LNCaP clone FGC (cell line): ENCODE measurements around the gene TLE5.

Experiments used
- DNase-seq: peaks from one replicate; pipeline ENCODE4 v3.0.0-alpha.2; 2011; ENCODE audit warnings: low read depth
- H3K4me3 ChIP-seq: 2 replicates; pipeline ENCODE4 v1.5.1; 2011; ENCODE audit warnings: mild to moderate bottlenecking, low read depth, low read length, control low read depth
- TF ChIP-seq, protein P1 (sequence below): IDR thresholded peaks from 2 replicates; pipeline ENCODE4 v1.5.1; 2012; ENCODE audit warnings: mild to moderate bottlenecking; ENCODE audit not compliant: control insufficient read depth, insufficient read depth; ENCODE audit errors: extremely low read depth

TLE5 gene

GRCh38 chr19:3046698-3047495 is 15.4 kb downstream of the TLE5 start:
- no peak overlapping the region for H3K4me3 ChIP-seq
- TF ChIP-seq, protein P1, sequence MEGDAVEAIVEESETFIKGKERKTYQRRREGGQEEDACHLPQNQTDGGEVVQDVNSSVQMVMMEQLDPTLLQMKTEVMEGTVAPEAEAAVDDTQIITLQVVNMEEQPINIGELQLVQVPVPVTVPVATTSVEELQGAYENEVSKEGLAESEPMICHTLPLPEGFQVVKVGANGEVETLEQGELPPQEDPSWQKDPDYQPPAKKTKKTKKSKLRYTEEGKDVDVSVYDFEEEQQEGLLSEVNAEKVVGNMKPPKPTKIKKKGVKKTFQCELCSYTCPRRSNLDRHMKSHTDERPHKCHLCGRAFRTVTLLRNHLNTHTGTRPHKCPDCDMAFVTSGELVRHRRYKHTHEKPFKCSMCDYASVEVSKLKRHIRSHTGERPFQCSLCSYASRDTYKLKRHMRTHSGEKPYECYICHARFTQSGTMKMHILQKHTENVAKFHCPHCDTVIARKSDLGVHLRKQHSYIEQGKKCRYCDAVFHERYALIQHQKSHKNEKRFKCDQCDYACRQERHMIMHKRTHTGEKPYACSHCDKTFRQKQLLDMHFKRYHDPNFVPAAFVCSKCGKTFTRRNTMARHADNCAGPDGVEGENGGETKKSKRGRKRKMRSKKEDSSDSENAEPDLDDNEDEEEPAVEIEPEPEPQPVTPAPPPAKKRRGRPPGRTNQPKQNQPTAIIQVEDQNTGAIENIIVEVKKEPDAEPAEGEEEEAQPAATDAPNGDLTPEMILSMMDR, result no peak
- DNase-seq, result no peak

- no peak overlapping the region for H3K4me3 ChIP-seq
- DNase-seq, result no peak
- TF ChIP-seq, protein P1, result no peak
Observed at GRCh38 chr19:3045885-3046697, 16.2 kb downstream of the TLE5 start.

GRCh38 chr19:3045191-3045590 is 17.1 kb downstream of the TLE5 start:
- TF ChIP-seq, protein P1, result no peak
- no peak for DNase-seq
- no peak overlapping the region for H3K4me3 ChIP-seq

- TF ChIP-seq, protein P1, result no peak
- no peak overlapping the region for H3K4me3 ChIP-seq
- DNase-seq, result no peak
Observed at GRCh38 chr19:3042621-3043267, 19.6 kb downstream of the TLE5 start.

DNA sequence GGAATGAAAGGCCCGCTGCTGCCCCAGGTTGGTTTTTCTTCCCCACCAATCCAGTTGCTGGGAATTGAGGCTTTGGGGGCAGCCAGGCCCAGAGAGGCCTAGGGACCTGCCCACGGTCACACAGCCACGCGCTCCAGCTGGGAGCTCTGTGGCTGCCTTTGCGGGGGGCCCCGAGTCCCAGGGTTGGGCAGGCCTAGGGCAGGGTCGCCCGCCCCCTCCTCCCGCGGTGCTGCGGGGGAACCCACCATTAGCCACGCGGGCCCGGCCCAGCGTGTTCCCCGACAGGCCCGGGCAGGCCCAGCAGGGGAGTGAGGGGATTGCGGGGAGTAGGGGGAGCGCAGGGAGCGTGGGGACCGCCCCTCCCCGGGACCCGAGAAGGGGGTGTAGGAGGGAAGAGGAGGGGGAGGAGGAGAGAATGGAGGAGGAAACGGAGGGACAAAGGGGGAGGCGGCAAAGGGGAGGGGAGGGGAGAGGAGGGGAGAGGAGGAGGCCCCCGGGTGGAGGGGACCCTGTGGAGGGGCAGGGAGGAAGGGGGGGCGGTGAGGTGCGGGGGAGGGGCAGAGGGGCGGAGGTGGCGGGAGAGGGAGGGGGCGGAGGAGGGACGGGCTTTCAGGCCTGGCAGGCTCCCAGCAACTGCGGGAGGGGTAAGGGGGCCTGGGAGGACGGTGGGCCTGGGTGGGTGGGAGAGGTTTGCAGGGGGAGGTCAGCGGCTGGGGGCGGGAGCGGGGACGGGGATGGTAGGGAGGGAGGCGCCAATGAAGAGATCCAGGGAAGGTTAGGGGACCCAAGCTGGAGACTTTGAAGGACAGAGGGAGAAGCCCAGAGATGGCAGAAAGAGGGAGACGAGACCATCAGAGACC is 20.3 kb downstream of the TLE5 start:
- TF ChIP-seq, protein P1, result no peak
- no peak for DNase-seq
- no peak overlapping the region for H3K4me3 ChIP-seq

DNA sequence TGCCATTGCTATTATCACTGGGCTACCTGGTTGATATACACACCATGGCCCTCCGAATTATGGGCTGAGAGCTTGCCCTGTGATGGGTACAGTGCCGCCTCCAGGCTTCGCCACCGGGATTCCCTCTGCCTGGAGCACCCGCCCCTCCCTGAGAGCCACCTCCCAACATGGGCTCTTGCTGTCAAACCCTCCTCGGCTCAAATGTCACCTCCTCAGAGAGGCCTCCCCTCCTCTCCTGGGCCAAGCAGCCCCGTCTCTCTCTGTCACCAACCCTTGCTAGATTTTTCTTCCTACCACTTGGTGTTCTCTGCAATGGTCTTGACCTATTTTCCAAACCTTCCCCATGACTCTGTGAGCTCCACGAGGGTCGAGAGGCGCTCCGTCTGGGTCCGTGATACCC is 21.0 kb downstream of the TLE5 start:
- no peak overlapping the region for H3K4me3 ChIP-seq
- TF ChIP-seq, protein P1, result no peak
- no peak for DNase-seq
